H9 (cell line): ENCODE measurements around the gene ALKAL2. TPM values are rescaled to one million over a fixed set of nuclear protein-coding genes. Genes with fewer than 3 reads are reported as not detected.

Experiments
- DNase-seq: peaks from one replicate; pipeline ENCODE4 v3.0.0-alpha.2; 2017
- H2AFZ ChIP-seq: one replicate; pipeline ENCODE4 v1.6.1; 2013; ENCODE audit warnings: mild to moderate bottlenecking, low read length, control low read depth, moderate library complexity
- H2AK5ac ChIP-seq: 2 replicates; pipeline ENCODE4 v1.6.1; 2013; ENCODE audit warnings: low read length, control low read depth, mixed read lengths; ENCODE audit not compliant: insufficient read length
- H2BK120ac ChIP-seq: one replicate; pipeline ENCODE4 v1.6.1; 2013; ENCODE audit warnings: low read depth, mild to moderate bottlenecking, low read length, control low read depth, inconsistent platforms; ENCODE audit not compliant: poor library complexity, severe bottlenecking
- H2BK12ac ChIP-seq: 2 replicates; pipeline ENCODE4 v1.6.1; 2013; ENCODE audit warnings: low read length, control low read depth, mixed read lengths, low read depth; ENCODE audit not compliant: insufficient read length
- H2BK15ac ChIP-seq: 2 replicates; pipeline ENCODE4 v1.6.1; 2013; ENCODE audit warnings: low read depth, low read length, control low read depth
- H2BK20ac ChIP-seq: one replicate; pipeline ENCODE4 v1.6.1; 2013; ENCODE audit warnings: low read depth, mild to moderate bottlenecking, low read length, control low read depth, inconsistent platforms; ENCODE audit not compliant: poor library complexity, severe bottlenecking
- H2BK5ac ChIP-seq: 2 replicates; pipeline ENCODE4 v1.6.1; 2013; ENCODE audit warnings: low read length, control low read depth, mixed read lengths; ENCODE audit not compliant: insufficient read length
- H3K14ac ChIP-seq: 2 replicates; pipeline ENCODE4 v1.6.1; 2013; ENCODE audit warnings: low read length, control low read depth; ENCODE audit not compliant: insufficient read depth
- H3K18ac ChIP-seq: 2 replicates; pipeline ENCODE4 v1.6.1; 2013; ENCODE audit warnings: low read depth, mild to moderate bottlenecking, mixed read lengths, low read length, control low read depth; ENCODE audit not compliant: insufficient read length
- H3K23ac ChIP-seq: 2 replicates; pipeline ENCODE4 v1.6.1; 2013; ENCODE audit warnings: low read length, control low read depth, mixed read lengths, low read depth; ENCODE audit not compliant: insufficient read length
- H3K23me2 ChIP-seq: 2 replicates; pipeline ENCODE4 v1.6.1; 2013; ENCODE audit warnings: low read depth, mild to moderate bottlenecking, mixed read lengths, low read length, control low read depth; ENCODE audit not compliant: insufficient read length, poor library complexity, severe bottlenecking
- H3K27ac ChIP-seq: 2 replicates; pipeline ENCODE4 v1.5.1; 2013; ENCODE audit warnings: low read length, control low read depth, mixed read lengths, low read depth; ENCODE audit not compliant: insufficient read length
- H3K27me3 ChIP-seq: 2 replicates; pipeline ENCODE4 v1.6.1; 2013; ENCODE audit warnings: low read length, control low read depth, inconsistent platforms; ENCODE audit not compliant: insufficient read depth
- H3K4ac ChIP-seq: 2 replicates; pipeline ENCODE4 v1.6.1; 2013; ENCODE audit warnings: low read depth, mild to moderate bottlenecking, control low read depth, inconsistent platforms, low read length, moderate library complexity
- H3K4me1 ChIP-seq: 2 replicates; pipeline ENCODE4 v1.6.1; 2013; ENCODE audit warnings: low read length, control low read depth, inconsistent platforms; ENCODE audit not compliant: insufficient read depth
- H3K4me2 ChIP-seq: 2 replicates; pipeline ENCODE4 v1.6.1; 2013; ENCODE audit warnings: low read length, control low read depth, mixed read lengths; ENCODE audit not compliant: insufficient read length, insufficient read depth
- H3K56ac ChIP-seq: 2 replicates; pipeline ENCODE4 v1.6.1; 2013; ENCODE audit warnings: low read depth, mild to moderate bottlenecking, mixed read lengths, low read length, control low read depth; ENCODE audit not compliant: insufficient read length
- H3K79me1 ChIP-seq: 2 replicates; pipeline ENCODE4 v1.6.1; 2013; ENCODE audit warnings: low read depth, mild to moderate bottlenecking, moderate library complexity, low read length, control low read depth, inconsistent platforms; ENCODE audit not compliant: insufficient read depth, poor library complexity, severe bottlenecking
- H3K79me2 ChIP-seq: 2 replicates; pipeline ENCODE4 v1.6.1; 2013; ENCODE audit warnings: low read length, control low read depth, inconsistent platforms; ENCODE audit not compliant: insufficient read depth
- H3K9ac ChIP-seq: 2 replicates; pipeline ENCODE4 v1.6.1; 2013; ENCODE audit warnings: low read length, control low read depth, mixed read lengths; ENCODE audit not compliant: insufficient read length; ENCODE audit errors: extremely low read depth
- H3K9me3 ChIP-seq: one replicate; pipeline ENCODE4 v1.6.1; 2013; ENCODE audit warnings: low read depth, low read length, inconsistent platforms; ENCODE audit not compliant: control insufficient read depth
- H3T11ph ChIP-seq: one replicate; pipeline ENCODE4 v1.6.1; 2013; ENCODE audit warnings: mild to moderate bottlenecking, low read length, control low read depth, inconsistent platforms
- H4K20me1 ChIP-seq: one replicate; pipeline ENCODE4 v1.6.1; 2013; ENCODE audit not compliant: control insufficient read depth, insufficient read length, insufficient read depth
- H4K5ac ChIP-seq: 2 replicates; pipeline ENCODE4 v1.6.1; 2013; ENCODE audit warnings: low read depth, mild to moderate bottlenecking, mixed read lengths, low read length, control low read depth; ENCODE audit not compliant: insufficient read length
- H4K8ac ChIP-seq: replicated peaks from 2 replicates; pipeline ENCODE4 v1.6.1; 2013; ENCODE audit warnings: low read length, control low read depth, mixed read lengths, low read depth; ENCODE audit not compliant: insufficient read length
- H4K91ac ChIP-seq: 2 replicates; pipeline ENCODE4 v1.6.1; 2013; ENCODE audit warnings: low read depth, mild to moderate bottlenecking, moderate library complexity, mixed read lengths, low read length, control low read depth; ENCODE audit not compliant: insufficient read length
- H3K27ac Mint-ChIP-seq, 3 experiments: 2 replicates in 2 of 3; 3 replicates in 1 of 3; pipeline ENCODE4 v1.8.0; 2020 to 2021; ENCODE audit warnings: mixed read lengths in 3 of 3, mild to moderate bottlenecking in 1 of 3, moderate library complexity in 1 of 3
- H3K27me3 Mint-ChIP-seq: 2 replicates; pipeline ENCODE4 v1.8.0; 2021; ENCODE audit warnings: low read depth, mild to moderate bottlenecking, moderate library complexity, mixed read lengths
- H3K36me3 Mint-ChIP-seq, 3 experiments: 2 replicates in 2 of 3; 3 replicates in 1 of 3; pipeline ENCODE4 v1.8.0; 2020 to 2021; ENCODE audit warnings: low read depth in 3 of 3, mixed read lengths in 3 of 3; ENCODE audit not compliant: insufficient read depth in 1 of 3
- H3K4me1 Mint-ChIP-seq, 2 experiments: 2 replicates each; pipeline ENCODE4 v1.8.0; 2020; ENCODE audit warnings: mixed read lengths in 2 of 2
- H3K4me3 Mint-ChIP-seq, 2 experiments: 2 replicates in 1 of 2; 3 replicates in 1 of 2; pipeline ENCODE4 v1.8.0; 2020 to 2021; ENCODE audit warnings: mild to moderate bottlenecking in 2 of 2, mixed read lengths in 2 of 2, moderate library complexity in 1 of 2
- H3K9me3 Mint-ChIP-seq, 2 experiments: 2 replicates in 1 of 2; 3 replicates in 1 of 2; pipeline ENCODE4 v1.8.0; 2020; ENCODE audit warnings: mild to moderate bottlenecking in 2 of 2, mixed read lengths in 2 of 2, moderate library complexity in 1 of 2
- WGBS: extraction: QIAGEN DNeasy Blood & Tissue Kit; methylation state at CpG from one replicate; pipeline ENCODE4 v1.1.7; 2013; ENCODE audit warnings: missing lambda C conversion rate, low lambda C conversion rate, mixed read lengths; ENCODE audit not compliant: insufficient read length; ENCODE audit errors: extremely low coverage; 5-methylcytosine and 5-hydroxymethylcytosine counted together
- total RNA-seq: library from RNA; stranded (reverse); gene quantifications from 2 replicates; pipeline ENCODE4 v1.2.1, GENCODE V29; 2021
- TF ChIP-seq, protein P1 (sequence below): fragments of 200-600 bp; sonication (generic); conservative IDR thresholded peaks from 3 replicates; pipeline ENCODE4 v1.8.0; 2021; ENCODE audit warnings: antibody characterized with exemption, mild to moderate bottlenecking

The ALKAL2 gene
- total RNA-seq, 1 experiment from 2014 or later = 0.48 TPM

DNA sequence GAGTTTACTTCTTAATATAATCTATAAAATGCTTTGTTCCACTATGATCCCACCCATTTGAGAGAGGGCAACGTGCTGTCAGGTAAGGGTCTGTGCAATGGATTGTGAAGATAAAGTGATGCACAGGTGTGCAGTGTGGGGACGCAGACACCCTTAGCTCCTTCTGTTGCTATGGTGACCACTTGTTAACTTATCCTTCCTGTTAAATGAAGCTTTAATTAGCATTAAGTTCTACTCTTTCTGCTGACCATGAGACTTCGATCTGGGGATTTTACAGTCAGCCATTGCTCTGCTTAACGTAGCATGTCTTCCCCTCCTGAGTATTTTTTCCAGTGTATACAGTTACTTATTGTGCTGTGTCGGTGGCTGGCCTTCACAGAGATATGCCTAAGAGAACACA, 23.1 kb upstream of the ALKAL2 start:
- H2BK15ac ChIP-seq = no peak overlapping the region
- DNase-seq = no peak
- H3K4me3 Mint-ChIP-seq = no peak overlapping the region
- no peak overlapping the region for H3K4me2 ChIP-seq
- no peak overlapping the region for H2BK12ac ChIP-seq
- no peaks in the 10 kb centered on the region for H3K79me1 ChIP-seq
- no peak overlapping the region for H4K8ac ChIP-seq
- H4K20me1 ChIP-seq = no peaks in the 10 kb centered on the region
- H3K36me3 Mint-ChIP-seq = no peaks in the 10 kb centered on the region; a peak in 1 of 7 replicates
- H3K9me3 ChIP-seq = no peaks in the 10 kb centered on the region
- no peak overlapping the region for H3K23ac ChIP-seq
- H3K27me3 Mint-ChIP-seq = peaks cover 3% of the 10 kb centered on the region
- no peak overlapping the region for H2BK120ac ChIP-seq
- no peak overlapping the region for H3K56ac ChIP-seq
- no peak overlapping the region for H3K27ac ChIP-seq
- no peaks in the 10 kb centered on the region for H3K9me3 Mint-ChIP-seq
- no peak overlapping the region for H2BK20ac ChIP-seq
- WGBS = no CpG with 5 or more reads among the region's 5 CpGs
- no peaks in the 10 kb centered on the region for H3K27me3 ChIP-seq
- H3K18ac ChIP-seq = no peak overlapping the region
- TF ChIP-seq, protein P1, sequence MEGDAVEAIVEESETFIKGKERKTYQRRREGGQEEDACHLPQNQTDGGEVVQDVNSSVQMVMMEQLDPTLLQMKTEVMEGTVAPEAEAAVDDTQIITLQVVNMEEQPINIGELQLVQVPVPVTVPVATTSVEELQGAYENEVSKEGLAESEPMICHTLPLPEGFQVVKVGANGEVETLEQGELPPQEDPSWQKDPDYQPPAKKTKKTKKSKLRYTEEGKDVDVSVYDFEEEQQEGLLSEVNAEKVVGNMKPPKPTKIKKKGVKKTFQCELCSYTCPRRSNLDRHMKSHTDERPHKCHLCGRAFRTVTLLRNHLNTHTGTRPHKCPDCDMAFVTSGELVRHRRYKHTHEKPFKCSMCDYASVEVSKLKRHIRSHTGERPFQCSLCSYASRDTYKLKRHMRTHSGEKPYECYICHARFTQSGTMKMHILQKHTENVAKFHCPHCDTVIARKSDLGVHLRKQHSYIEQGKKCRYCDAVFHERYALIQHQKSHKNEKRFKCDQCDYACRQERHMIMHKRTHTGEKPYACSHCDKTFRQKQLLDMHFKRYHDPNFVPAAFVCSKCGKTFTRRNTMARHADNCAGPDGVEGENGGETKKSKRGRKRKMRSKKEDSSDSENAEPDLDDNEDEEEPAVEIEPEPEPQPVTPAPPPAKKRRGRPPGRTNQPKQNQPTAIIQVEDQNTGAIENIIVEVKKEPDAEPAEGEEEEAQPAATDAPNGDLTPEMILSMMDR = no peak
- H2AK5ac ChIP-seq = no peak overlapping the region
- H3K14ac ChIP-seq = no peak overlapping the region
- H4K91ac ChIP-seq = no peak overlapping the region
- no peak overlapping the region for H3T11ph ChIP-seq
- no peak overlapping the region for H2AFZ ChIP-seq
- no peak overlapping the region for H3K9ac ChIP-seq
- H4K5ac ChIP-seq = no peak overlapping the region
- no peak overlapping the region for H3K27ac Mint-ChIP-seq
- no peaks in the 10 kb centered on the region for H3K79me2 ChIP-seq
- H3K4ac ChIP-seq = no peak overlapping the region
- H2BK5ac ChIP-seq = no peak overlapping the region
- peaks cover 2% of the 10 kb centered on the region; the same call in 1 of the 2 replicates for H3K4me1 ChIP-seq
- peaks cover 21 to 32% of the 10 kb centered on the region in 2 experiments for H3K4me1 Mint-ChIP-seq
- no peaks in the 10 kb centered on the region for H3K23me2 ChIP-seq
